Femur (tissue), 1 donor: Measurements from ENCODE around the gene SFXN5.
"Not testable (repeated sequence)": the region's sequence is repeated elsewhere in the genome, so short reads cannot be mapped to it uniquely, and the experiment has no call there.

Experiments
- DNase-seq: peaks from one replicate; pipeline ENCODE4 v3.0.0-alpha.2; 2017

SFXN5 gene

GRCh38 chr2:72917877-72918553 is 153.5 kb downstream of the SFXN5 start:
- no peak for DNase-seq

GRCh38 chr2:72917138-72917876 is 154.2 kb downstream of the SFXN5 start, which contains the start of gene EMX1:
Gene EMX1, plus strand, starts transcription at chr2:72917519. Its CDS starts 334 bp downstream, at chr2:72917853.
- DNase-seq: no peak

GRCh38 chr2:72916743-72917137 is 154.8 kb downstream of the SFXN5 start:
- no peak for DNase-seq

GRCh38 chr2:72915907-72916742 is 155.4 kb downstream of the SFXN5 start:
- no peak for DNase-seq

- DNase-seq: no peak
Observed at GRCh38 chr2:72915320-72915906, 156.1 kb downstream of the SFXN5 start.

- DNase-seq: no peak
Observed at GRCh38 chr2:72914589-72915319, 156.8 kb downstream of the SFXN5 start.

GRCh38 chr2:72914206-72914559 is 157.3 kb downstream of the SFXN5 start:
- no peak for DNase-seq

- DNase-seq: no peak
Observed at GRCh38 chr2:72913486-72914205, 157.9 kb downstream of the SFXN5 start.

- DNase-seq: no peak
Observed at GRCh38 chr2:72911256-72911655, 160.3 kb downstream of the SFXN5 start.

GRCh38 chr2:72908741-72909140 is 162.8 kb downstream of the SFXN5 start:
- DNase-seq: no peak

GRCh38 chr2:72907369-72907768 is 164.1 kb downstream of the SFXN5 start:
- not testable (repeated sequence) for DNase-seq

- no peak for DNase-seq
Observed at GRCh38 chr2:72901426-72901825, 170.1 kb downstream of the SFXN5 start.

- DNase-seq: no peak
Observed at GRCh38 chr2:72900191-72900825, 171.2 kb downstream of the SFXN5 start.

- DNase-seq: no peak
Observed at GRCh38 chr2:72898585-72898906, 173.0 kb downstream of the SFXN5 start.

GRCh38 chr2:72897785-72898584 is 173.5 kb downstream of the SFXN5 start:
- DNase-seq: no peak

- DNase-seq: no peak
Observed at GRCh38 chr2:72896446-72896845, 175.1 kb downstream of the SFXN5 start.

GRCh38 chr2:72895759-72896281 is 175.7 kb downstream of the SFXN5 start:
- DNase-seq: peak; percentile 45

GRCh38 chr2:72895154-72895553 is 176.4 kb downstream of the SFXN5 start:
- DNase-seq: no peak

- DNase-seq: no peak
Observed at GRCh38 chr2:72894514-72894913, 177.0 kb downstream of the SFXN5 start.
